Endodermal cell (in vitro differentiated cells): ENCODE results near the gene GALK1. TPM values are rescaled to one million over a fixed set of nuclear protein-coding genes. Genes with fewer than 3 reads are reported as not detected.

Experiments used
- DNase-seq: peaks from one replicate; pipeline ENCODE4 v3.0.0-alpha.2; 2017
- H3K27ac ChIP-seq: 2 replicates; pipeline ENCODE4 v1.5.1; 2013; ENCODE audit warnings: mild to moderate bottlenecking, low read depth, low read length, moderate library complexity
- H3K27me3 ChIP-seq: 2 replicates; pipeline ENCODE4 v1.6.1; 2013; ENCODE audit warnings: mild to moderate bottlenecking, low read length, moderate library complexity; ENCODE audit not compliant: insufficient read depth, control insufficient read depth, poor library complexity, severe bottlenecking
- H3K36me3 ChIP-seq: 2 replicates; pipeline ENCODE4 v1.7.0; 2013; ENCODE audit warnings: mild to moderate bottlenecking, low read length, moderate library complexity; ENCODE audit not compliant: control insufficient read depth, insufficient read depth
- H3K4me1 ChIP-seq: one replicate; pipeline ENCODE4 v1.7.0; 2013; ENCODE audit warnings: low read length; ENCODE audit not compliant: control insufficient read depth, insufficient read depth
- H3K4me3 ChIP-seq: 2 replicates; pipeline ENCODE4 v1.5.1; 2013; ENCODE audit warnings: mild to moderate bottlenecking, low read length, moderate library complexity
- H3K9ac ChIP-seq: 2 replicates; pipeline ENCODE4 v1.6.1; 2013; ENCODE audit warnings: mild to moderate bottlenecking, low read length, moderate library complexity; ENCODE audit not compliant: poor library complexity, severe bottlenecking; ENCODE audit errors: extremely low read depth
- H3K9me3 ChIP-seq: 2 replicates; pipeline ENCODE4 v1.6.1; 2013; ENCODE audit warnings: mild to moderate bottlenecking, low read length, moderate library complexity; ENCODE audit not compliant: control insufficient read depth
- H3K27ac Mint-ChIP-seq: 2 replicates; pipeline ENCODE4 v1.8.0; 2020; ENCODE audit warnings: mixed read lengths
- H3K27me3 Mint-ChIP-seq: 2 replicates; pipeline ENCODE4 v1.8.0; 2021; ENCODE audit warnings: mild to moderate bottlenecking, mixed read lengths; ENCODE audit not compliant: insufficient read depth
- H3K36me3 Mint-ChIP-seq: 2 replicates; pipeline ENCODE4 v1.8.0; 2020; ENCODE audit warnings: low read depth, mixed read lengths
- H3K4me1 Mint-ChIP-seq: 2 replicates; pipeline ENCODE4 v1.8.0; 2020; ENCODE audit warnings: mixed read lengths
- H3K4me3 Mint-ChIP-seq: 2 replicates; pipeline ENCODE4 v1.8.0; 2020; ENCODE audit warnings: mild to moderate bottlenecking, moderate library complexity, mixed read lengths
- H3K9me3 Mint-ChIP-seq: 2 replicates; pipeline ENCODE4 v1.8.0; 2020; ENCODE audit warnings: mild to moderate bottlenecking, mixed read lengths
- WGBS, 2 experiments: methylation state at CpG; one replicate each; pipeline versions ENCODE4 v1.1.5 to v1.1.7; 2013; ENCODE audit warnings: missing lambda C conversion rate in 2 of 2, mixed read lengths in 1 of 2; ENCODE audit not compliant: insufficient coverage in 1 of 2, insufficient read length in 1 of 2; 5-methylcytosine and 5-hydroxymethylcytosine counted together
- total RNA-seq, 2 donors: library from RNA; stranded (reverse); fragmentation: NEBNext Ultra II Directional in 1 of 2; extraction: Animal tissue kit (Norgen Biotek cat#: 25700) in 1 of 2; gene quantifications; 2 replicates in 1 of 2; 3 replicates in 1 of 2; pipeline ENCODE4 v1.2.1, GENCODE V29; 2021
- TF ChIP-seq, protein P1 (sequence below): fragments of 200-600 bp; sonication (generic); conservative IDR thresholded peaks from 2 replicates; pipeline ENCODE4 v1.5.0; 2021; ENCODE audit warnings: antibody characterized with exemption, mild to moderate bottlenecking

The GALK1 gene
- total RNA-seq, 2 donors from 2014 or later = 26.7 to 33.2 TPM

DNA sequence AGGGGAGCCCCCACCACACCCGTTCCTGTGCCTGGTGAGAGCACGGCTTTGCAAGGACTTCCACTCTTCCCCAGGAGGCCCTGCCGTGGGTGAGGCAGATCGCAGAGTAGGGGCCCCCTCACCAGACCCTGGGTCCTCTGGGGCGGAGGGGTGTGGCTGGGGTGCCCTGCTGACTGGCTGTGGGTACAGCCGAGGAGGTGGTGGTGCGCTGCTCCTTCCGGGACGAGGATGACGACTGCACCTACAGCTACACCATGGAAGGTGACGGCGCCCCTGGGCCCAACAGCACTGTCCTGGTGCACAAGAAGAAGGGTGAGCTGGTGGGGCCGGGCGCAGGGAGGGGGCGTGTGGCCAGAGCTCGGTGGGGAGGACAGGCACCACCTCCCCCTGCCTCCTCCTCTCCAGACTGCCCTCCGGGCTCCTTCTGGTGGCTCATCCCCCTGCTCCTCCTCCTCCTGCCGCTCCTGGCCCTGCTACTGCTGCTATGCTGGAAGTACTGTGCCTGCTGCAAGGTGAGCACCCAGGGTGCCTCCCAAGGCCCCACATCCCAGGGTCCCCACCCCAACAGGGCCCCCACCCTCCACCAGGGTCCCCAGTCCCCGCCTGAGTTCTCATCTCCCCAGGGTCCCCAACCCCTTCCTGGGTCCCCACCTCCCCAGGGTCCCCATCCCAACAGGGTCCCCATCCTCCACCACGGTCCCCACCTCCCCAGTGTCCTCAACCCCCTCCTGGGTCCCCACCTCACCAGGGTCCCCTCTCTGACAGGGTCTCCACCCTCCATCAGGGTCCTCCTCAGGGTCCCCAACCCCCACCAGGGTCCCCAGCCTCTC lies 27.6 kb downstream of the GALK1 start:
- H3K9ac ChIP-seq = no peak overlapping the region

DNA sequence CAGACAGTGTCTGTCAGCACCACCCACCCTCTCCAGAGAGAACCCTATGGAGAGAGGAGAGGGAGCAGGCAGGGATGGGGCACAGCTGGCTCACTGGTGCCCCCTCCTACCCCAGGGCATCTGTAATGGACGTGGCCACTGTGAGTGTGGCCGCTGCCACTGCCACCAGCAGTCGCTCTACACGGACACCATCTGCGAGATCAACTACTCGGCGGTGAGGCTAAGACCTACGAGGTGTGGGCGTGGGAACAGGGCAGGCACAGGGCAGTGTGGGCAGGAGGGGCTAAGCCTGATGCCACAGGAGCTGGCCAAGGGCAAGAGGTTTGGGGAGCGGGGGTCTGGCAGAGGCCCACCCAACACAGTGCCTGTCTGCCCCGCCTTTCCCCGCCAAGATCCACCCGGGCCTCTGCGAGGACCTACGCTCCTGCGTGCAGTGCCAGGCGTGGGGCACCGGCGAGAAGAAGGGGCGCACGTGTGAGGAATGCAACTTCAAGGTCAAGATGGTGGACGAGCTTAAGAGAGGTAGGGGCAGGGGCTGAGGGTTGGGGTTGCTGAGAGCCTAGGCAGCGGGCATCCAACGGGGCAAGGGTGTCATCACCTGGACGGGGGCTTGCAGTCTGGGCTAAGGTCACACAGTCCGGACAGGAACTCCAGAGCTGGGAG lies 28.7 kb downstream of the GALK1 start:
- Histone ChIP-seq H3K27me3 (no peaks in the 10 kb centered on the region), H3K4me1 (no peaks in the 10 kb centered on the region), H3K9me3 (no peaks in the 10 kb centered on the region), H3K27ac (no peak overlapping the region), H3K9ac (no peak overlapping the region), H3K4me3 (no peak overlapping the region), H3K36me3 (no peaks in the 10 kb centered on the region)
- no peak overlapping the region for H3K4me3 Mint-ChIP-seq
- DNase-seq = peak; percentile 40
- no peaks in the 10 kb centered on the region for H3K4me1 Mint-ChIP-seq
- peak overlapping the region; percentile 11 for H3K27ac Mint-ChIP-seq
- H3K9me3 Mint-ChIP-seq = no peaks in the 10 kb centered on the region
- 90 to 92% methylated on average over 22 to 26 of the region's 26 CpGs for WGBS, 2 experiments
- H3K27me3 Mint-ChIP-seq = no peaks in the 10 kb centered on the region
- no peaks in the 10 kb centered on the region for H3K36me3 Mint-ChIP-seq
- TF ChIP-seq, protein P1, sequence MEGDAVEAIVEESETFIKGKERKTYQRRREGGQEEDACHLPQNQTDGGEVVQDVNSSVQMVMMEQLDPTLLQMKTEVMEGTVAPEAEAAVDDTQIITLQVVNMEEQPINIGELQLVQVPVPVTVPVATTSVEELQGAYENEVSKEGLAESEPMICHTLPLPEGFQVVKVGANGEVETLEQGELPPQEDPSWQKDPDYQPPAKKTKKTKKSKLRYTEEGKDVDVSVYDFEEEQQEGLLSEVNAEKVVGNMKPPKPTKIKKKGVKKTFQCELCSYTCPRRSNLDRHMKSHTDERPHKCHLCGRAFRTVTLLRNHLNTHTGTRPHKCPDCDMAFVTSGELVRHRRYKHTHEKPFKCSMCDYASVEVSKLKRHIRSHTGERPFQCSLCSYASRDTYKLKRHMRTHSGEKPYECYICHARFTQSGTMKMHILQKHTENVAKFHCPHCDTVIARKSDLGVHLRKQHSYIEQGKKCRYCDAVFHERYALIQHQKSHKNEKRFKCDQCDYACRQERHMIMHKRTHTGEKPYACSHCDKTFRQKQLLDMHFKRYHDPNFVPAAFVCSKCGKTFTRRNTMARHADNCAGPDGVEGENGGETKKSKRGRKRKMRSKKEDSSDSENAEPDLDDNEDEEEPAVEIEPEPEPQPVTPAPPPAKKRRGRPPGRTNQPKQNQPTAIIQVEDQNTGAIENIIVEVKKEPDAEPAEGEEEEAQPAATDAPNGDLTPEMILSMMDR = no peak

More for the DNA sequence above, 27.6 kb downstream of the GALK1 start:
- Histone ChIP-seq H3K4me3 (no peak overlapping the region), H3K27ac (no peak overlapping the region), H3K9me3 (no peaks in the 10 kb centered on the region), H3K36me3 (no peaks in the 10 kb centered on the region), H3K27me3 (no peaks in the 10 kb centered on the region), H3K4me1 (no peaks in the 10 kb centered on the region)
- Mint-ChIP-seq H3K27ac (no peak overlapping the region), H3K4me3 (no peak overlapping the region), H3K27me3 (no peaks in the 10 kb centered on the region), H3K4me1 (no peaks in the 10 kb centered on the region), H3K36me3 (no peaks in the 10 kb centered on the region), H3K9me3 (no peaks in the 10 kb centered on the region)
- TF ChIP-seq, protein P1 = no peak
- WGBS, 2 experiments = 84 to 93% methylated on average over 6 to 20 of the region's 20 CpGs
- DNase-seq = peak; percentile 46

DNA sequence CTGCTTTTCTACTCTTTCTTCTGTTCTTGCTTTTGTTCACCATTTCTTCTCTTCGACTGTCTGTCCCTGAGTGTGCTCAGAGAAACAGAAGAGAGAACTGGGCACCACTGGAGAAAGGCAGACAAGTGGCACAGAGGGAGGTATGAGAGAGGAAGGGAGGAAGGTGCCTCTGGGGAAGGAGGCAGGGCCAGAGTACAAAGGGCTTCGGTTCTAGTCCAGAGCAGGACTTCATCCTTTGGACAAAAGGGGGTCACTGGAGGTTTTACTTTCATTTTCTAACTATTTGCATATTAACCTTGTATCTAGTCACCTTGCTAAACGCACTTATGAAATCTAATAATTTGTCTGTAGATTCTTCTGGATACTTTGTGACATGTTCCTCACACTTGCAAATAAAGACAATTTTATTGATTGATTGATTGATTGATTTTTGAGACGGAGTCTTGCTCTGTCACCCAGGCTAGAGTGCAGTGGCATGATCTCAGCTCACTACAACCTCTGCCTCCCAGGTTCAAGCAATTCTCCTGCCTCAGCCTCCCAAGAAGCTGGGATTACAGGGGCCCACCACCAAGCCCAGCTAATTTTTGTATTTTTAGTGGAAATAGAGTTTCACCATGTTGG lies 30.2 kb downstream of the GALK1 start:
- Histone ChIP-seq H3K9me3 (no peaks in the 10 kb centered on the region), H3K4me3 (no peak overlapping the region), H3K27ac (no peak overlapping the region), H3K36me3 (no peaks in the 10 kb centered on the region), H3K9ac (no peak overlapping the region), H3K4me1 (no peaks in the 10 kb centered on the region), H3K27me3 (no peaks in the 10 kb centered on the region)
- WGBS, 2 experiments = 83% methylated on average over 4 of the region's 4 CpGs; no CpG with 5 or more reads in 1 of the 2 experiments
- no peaks in the 10 kb centered on the region for H3K4me1 Mint-ChIP-seq
- TF ChIP-seq, protein P1 = no peak
- no peaks in the 10 kb centered on the region for H3K27me3 Mint-ChIP-seq
- H3K36me3 Mint-ChIP-seq = no peaks in the 10 kb centered on the region
- no peak for DNase-seq
- no peaks in the 10 kb centered on the region for H3K9me3 Mint-ChIP-seq
- no peak overlapping the region for H3K27ac Mint-ChIP-seq
- no peak overlapping the region for H3K4me3 Mint-ChIP-seq
